C4-2B (cell line): ENCODE results near the gene TNRC6B.

Source experiments
- H3K27ac ChIP-seq: fragments of 450-650 bp; 2 replicates; pipeline ENCODE4 v1.5.1; 2017
- ZFX ChIP-seq: fragments of 450-650 bp; IDR thresholded peaks from 2 replicates; pipeline ENCODE4 v1.6.1; 2017
- TF ChIP-seq, protein P1 (sequence below): fragments of 450-650 bp; conservative IDR thresholded peaks from 2 replicates; pipeline ENCODE4 v1.5.1; 2017; ENCODE audit warnings: mild to moderate bottlenecking

Gene TNRC6B

DNA sequence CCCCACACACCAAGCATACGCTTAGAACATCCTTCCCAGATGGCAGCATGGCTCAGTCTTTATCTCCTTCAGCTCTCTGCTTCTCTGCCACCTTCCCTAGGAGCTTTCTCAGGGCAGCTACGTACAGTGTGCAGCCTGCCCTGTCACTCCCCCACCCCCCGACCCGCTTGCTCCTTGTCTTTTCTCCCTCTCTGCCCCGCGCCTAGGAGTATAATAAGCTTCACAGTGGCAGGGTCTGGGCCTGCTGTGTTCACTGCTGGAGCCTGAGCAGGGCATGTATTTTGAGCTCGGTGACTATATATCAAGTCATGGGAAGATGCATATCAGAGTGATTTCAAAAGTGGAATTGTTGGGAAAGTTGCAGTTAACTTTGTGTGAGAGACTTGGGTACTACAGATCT is 112.8 kb downstream of the TNRC6B start:
- no peak for TF ChIP-seq ZFX
- TF ChIP-seq, protein P1, sequence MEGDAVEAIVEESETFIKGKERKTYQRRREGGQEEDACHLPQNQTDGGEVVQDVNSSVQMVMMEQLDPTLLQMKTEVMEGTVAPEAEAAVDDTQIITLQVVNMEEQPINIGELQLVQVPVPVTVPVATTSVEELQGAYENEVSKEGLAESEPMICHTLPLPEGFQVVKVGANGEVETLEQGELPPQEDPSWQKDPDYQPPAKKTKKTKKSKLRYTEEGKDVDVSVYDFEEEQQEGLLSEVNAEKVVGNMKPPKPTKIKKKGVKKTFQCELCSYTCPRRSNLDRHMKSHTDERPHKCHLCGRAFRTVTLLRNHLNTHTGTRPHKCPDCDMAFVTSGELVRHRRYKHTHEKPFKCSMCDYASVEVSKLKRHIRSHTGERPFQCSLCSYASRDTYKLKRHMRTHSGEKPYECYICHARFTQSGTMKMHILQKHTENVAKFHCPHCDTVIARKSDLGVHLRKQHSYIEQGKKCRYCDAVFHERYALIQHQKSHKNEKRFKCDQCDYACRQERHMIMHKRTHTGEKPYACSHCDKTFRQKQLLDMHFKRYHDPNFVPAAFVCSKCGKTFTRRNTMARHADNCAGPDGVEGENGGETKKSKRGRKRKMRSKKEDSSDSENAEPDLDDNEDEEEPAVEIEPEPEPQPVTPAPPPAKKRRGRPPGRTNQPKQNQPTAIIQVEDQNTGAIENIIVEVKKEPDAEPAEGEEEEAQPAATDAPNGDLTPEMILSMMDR = no peak
- H3K27ac ChIP-seq = no peak overlapping the region

DNA sequence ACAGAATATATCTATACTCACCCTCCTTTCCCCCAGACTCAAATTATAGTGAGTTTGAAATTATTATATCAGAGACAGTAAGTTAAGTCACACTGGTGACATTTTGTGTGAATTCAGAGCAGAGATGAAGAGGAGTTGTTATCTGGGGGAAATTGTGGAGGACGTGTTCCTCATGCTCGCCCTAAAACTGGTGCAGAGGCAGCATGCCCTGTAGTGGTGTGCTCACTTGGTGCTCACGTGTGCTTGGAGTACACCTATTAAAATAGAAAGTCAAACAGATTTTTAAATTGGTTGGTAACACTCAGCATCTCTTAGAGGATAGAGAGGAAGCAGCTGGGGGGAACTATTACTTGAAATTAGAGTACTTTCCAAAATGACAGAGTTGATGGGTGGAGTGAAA is 117.0 kb downstream of the TNRC6B start:
- H3K27ac ChIP-seq = no peak overlapping the region
- TF ChIP-seq, protein P1 = no peak
- TF ChIP-seq ZFX = no peak

DNA sequence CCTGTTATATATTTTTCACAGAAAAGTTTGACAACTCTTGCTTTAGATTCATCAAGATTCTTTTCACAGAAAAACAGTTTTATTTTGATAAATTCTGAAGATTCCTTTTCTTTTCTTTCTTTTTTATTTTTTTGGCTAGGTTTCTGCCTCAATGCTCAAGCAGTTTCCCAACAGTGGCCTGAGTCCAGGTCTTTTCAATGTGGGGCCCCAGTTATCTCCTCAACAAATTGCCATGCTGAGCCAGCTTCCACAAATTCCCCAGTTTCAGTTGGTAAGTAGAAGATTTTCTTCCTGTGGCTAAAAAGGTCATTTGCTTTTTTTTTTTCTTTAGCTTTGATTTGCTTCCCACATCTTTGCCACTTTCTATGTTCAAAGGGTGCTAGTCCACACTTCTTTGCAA is 122.6 kb downstream of the TNRC6B start:
- no peak for TF ChIP-seq ZFX
- TF ChIP-seq, protein P1 = no peak
- no peak overlapping the region for H3K27ac ChIP-seq

DNA sequence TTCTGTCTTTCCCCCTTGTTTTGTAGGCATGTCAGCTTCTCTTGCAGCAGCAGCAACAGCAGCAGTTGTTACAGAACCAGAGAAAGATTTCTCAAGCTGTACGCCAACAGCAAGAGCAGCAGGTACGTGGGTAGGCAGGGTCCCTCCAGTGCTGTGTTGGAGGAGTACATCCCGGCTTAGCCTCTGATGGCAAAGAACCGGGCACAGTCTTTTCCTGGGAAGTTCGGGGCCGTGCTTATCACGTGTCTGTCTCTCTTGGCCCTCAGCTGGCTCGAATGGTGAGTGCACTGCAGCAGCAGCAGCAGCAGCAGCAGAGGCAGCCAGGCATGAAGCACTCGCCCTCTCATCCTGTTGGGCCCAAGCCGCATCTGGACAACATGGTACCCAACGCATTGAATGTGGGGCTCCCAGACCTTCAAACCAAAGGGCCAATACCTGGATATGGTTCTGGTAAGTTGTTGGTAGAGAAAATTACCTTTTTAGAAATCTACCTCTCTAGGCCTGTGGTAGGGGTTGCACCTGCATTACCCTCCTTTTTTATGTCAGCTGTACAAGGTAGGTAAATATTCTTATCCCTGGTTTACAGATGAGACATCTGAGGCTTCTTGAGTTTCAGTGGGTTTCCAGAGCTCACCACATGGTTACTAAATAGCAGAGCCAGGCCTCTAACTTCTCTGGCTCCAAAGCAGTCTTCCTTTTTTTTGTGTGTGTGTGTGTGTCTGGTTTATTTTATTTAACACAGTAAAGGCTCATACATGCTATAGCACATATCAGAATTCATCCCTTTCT is 123.4 kb downstream of the TNRC6B start:
- no peak for TF ChIP-seq ZFX
- TF ChIP-seq, protein P1 = no peak
- no peak overlapping the region for H3K27ac ChIP-seq

DNA sequence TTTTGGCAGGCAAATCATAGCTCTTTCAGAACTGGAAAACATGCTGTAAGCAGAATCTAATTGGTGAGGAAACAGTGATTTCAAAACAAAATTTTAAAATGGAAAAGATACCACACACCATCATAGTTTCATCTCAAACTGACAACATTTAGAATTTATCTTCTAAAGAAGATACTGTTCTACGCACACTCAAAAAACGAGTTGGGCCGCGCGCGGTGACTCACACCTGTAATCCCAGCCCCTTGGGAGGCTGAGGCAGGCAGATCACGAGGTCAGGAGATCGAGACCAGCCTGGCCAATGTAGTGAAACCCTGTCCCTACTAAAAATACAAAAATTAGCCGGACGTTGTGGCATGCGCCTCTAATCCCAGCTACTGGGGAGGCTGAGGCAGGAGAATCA is 124.4 kb downstream of the TNRC6B start:
- TF ChIP-seq ZFX = no peak
- TF ChIP-seq, protein P1 = no peak
- no peak overlapping the region for H3K27ac ChIP-seq

DNA sequence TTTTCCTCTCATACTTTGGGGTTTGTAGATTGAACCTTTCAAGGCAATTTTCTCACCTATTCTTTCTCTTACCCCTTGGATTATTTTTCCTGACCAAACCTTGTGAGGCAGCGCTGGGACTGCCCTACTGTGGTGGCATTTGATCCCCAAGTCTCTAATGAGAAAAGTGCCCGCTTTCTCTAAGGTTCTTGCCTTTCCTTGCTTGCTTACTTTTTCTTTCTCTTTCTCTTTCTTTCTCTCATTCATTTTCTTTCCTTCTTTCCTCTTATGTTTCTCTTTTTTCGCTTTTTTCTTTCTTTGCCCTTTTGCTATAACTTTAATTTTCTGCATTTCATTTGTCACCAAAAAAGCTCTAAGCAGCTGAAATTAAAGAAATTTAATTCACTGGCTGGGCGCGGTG is 127.9 kb downstream of the TNRC6B start:
- no peak overlapping the region for H3K27ac ChIP-seq
- TF ChIP-seq ZFX = no peak
- TF ChIP-seq, protein P1 = no peak

DNA sequence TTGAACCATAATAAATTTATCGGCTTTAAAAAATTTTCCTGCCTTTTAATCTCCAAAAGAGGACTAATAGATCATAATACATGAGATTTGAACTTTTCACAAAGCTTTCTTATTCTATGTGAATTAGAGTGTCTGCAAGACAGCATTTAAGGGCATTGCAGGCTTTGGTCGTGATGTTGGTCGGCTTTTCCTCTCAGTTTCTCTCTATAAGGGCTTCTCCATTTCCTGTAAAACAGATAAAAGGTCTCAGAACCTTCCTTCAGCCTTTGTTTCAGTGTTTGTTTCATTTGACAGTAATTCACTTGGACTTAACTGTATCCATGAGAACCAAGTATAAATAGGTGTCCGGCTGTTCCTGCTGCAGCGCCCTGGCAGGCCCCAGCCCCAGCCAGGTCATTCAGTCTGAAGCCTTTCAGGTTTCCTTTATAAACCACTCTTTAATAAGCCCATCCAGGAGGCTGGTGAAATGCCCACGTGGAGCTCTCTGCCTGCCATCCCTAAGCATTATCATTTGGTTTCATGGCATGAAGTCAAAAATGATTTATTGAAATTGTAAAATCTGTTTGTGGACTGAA is 131.4 kb downstream of the TNRC6B start:
- TF ChIP-seq, protein P1 = no peak
- TF ChIP-seq ZFX = no peak
- no peak overlapping the region for H3K27ac ChIP-seq
